Activated CD4-positive, alpha-beta T cell treated with anti-CD3 and anti-CD28 coated beads, Interleukin-2, amount 50 U/mL, for 16 hours (primary cell): Measurements from ENCODE around the gene CHD1L.
"Not testable (repeated sequence)": the region's sequence is repeated elsewhere in the genome, so short reads cannot be mapped to it uniquely, and the experiment has no call there.

Experiments
- DNase-seq: peaks from one replicate; pipeline ENCODE4 v3.0.0-alpha.2; 2020

Gene CHD1L

DNA sequence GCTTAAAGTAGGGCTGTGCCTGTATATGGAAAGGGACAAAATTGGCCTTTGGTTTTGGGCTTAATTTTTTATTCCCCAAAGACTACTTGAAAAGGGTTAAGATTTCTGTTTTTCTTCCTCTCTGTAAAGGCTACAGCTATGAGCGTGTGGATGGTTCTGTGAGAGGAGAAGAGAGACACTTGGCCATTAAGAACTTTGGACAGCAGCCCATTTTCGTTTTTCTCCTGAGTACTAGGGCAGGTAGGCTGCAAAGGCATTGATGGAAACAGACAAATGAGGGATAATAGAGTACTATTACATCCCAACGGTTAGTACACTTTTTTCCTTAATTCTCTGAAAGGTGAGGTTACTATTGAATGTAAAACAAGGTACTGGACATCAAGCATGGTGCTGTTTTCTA, 29.6 kb downstream of the CHD1L start:
- no peak for DNase-seq

- peak; percentile 50 for DNase-seq
Measured at GRCh38 chr1:147273409-147274336, 31.2 kb downstream of the CHD1L start.

DNA sequence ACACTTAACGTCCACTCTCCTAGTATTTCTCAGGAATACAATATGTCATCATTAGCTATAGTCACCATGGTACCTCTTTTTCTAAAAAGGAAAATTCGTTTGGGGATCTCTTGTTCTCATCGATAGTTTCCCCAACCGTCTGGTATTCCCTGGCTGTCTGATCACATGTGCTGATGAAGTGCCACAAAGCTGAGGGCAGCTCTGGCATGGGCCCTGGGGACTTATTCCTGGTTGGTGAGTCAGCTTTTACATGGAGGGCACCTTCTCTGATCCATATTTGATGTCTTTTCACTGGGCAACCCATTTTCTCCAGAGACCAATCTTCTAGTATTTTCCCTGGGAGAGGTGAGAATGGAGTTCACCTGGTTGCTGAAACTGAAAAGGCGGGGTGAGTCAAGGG, 39.5 kb downstream of the CHD1L start:
- no peak for DNase-seq

GRCh38 chr1:147283011-147283410, 40.5 kb downstream of the CHD1L start:
- DNase-seq, result no peak

DNA sequence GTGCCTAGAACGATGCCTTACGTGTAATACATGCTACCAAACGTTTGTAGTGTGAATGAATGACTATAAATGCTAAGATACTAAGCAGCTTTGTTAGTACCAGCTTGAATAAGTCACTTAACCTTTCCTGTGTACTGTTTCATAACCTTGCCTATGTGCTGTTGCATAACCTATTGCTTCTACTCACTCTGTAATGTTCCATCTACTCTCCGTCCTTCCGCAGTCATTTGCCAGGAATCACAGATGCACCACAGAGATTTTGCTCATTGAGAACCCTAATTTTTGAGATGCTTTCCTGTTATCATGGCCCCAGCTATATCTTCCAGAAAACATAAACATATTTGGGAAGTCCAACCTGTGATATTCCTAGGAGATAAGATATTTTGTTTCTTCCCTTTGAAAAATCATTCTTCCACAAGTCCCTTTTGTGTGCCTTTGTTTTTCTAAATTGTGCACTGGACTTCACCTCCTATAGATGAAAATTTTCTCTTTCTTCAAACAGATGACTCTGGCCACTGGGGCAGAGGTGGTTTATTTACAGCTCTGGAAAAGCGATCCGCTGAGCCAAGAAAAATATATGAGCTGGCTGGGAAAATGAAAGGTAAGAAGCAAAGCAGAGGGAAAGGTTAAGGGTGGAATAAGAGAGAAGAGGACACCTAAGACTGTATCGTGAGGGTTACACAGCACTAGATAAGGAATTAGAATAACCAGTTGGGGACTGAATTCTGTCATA, 44.8 kb downstream of the CHD1L start:
- DNase-seq, result no peak

DNA sequence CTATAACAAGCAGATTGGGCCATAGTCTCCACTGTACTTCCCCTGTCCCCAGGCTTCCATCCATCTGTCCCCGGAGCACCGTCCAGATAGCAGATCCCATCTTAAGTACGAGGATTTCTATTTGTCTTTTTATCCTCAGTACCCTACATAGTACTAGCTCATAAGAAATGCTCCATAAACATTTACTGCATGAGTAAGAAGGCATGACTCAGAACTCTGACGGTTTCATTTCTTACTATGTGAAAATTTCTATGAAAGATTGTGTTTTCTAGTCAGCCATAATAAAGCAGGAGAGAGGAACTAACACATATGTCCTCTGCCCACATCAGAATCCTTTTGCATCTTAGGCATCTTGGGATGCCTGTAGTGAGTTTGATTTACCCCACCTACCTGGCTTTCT, 49.5 kb downstream of the CHD1L start:
- DNase-seq, result peak; percentile 20

- no peak for DNase-seq
Measured at GRCh38 chr1:147292631-147293251, 50.3 kb downstream of the CHD1L start.

- DNase-seq, result no peak
Measured at GRCh38 chr1:147297438-147297837, 55.0 kb downstream of the CHD1L start.

GRCh38 chr1:147305803-147306202, 63.3 kb downstream of the CHD1L start:
- DNase-seq, result not testable (repeated sequence)

DNA sequence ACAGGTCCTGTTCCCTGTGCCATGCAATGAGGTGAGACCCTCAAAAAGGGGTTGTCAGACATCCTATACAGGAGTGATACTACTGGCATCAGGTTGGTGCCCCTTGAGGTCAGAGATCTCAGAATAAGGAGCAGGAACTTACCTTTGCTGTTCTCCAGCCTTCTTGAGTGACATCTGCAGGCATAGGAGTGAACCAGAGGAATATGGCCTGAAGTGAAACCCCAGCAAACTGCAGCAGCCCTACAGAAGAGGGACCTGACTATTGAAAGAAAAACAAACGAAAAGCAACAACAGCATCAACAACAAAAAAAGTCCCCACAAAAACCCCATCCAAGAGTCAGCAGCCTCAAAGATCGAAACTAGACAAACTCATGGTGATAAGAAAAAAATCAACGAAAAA, 74.5 kb downstream of the CHD1L start:
- DNase-seq, result no peak

GRCh38 chr1:147326933-147327687, 84.6 kb downstream of the CHD1L start:
- DNase-seq, result not testable (repeated sequence)

DNA sequence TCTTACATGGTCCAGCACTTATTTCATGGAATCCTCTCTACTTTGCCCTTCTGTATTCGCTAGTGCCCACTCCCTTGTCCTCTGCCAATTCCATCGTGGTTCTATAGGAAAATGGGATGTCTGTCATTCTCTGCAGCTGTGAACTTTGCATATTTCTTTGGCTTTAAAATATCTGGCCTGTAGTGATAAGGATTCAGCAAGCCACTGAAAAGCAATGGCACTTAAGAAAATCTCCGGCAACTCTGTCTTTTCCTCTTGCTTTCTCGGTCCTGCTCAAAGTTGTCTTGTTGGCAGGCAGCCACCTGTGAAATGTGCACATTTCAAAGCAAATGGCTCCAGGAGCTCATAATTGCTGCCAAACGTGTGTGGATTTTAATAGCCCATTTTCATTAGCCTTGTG, 91.8 kb downstream of the CHD1L start:
- no peak for DNase-seq

DNA sequence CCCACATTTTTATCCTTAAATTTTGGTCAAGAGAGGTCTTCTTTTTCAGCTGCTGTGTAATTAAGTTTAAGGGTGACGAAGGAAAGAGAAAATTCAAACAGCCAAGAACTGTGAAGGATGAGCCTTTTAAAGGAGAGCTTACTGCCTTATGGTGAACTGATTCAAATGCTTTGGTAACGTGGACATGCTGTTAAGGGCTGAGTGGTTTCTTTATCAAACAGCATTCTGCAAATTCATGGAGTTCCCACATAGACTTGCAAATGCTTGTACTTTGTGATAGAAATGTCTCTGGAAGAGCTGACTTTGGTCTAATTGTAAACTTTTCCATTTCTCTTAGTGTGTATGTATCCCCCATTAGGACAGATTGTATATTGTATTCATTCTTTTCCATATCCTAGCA, 93.8 kb downstream of the CHD1L start:
- DNase-seq, result no peak

GRCh38 chr1:147337040-147337630, 94.7 kb downstream of the CHD1L start:
- DNase-seq, result no peak

- no peak for DNase-seq
Measured at GRCh38 chr1:147338571-147338970, 96.1 kb downstream of the CHD1L start.

GRCh38 chr1:147341246-147341645, 98.8 kb downstream of the CHD1L start:
- DNase-seq, result no peak
